GM18505 (cell line): ENCODE data around the gene WDPCP.
"Not testable (repeated sequence)": the region's sequence is repeated elsewhere in the genome, so short reads cannot be mapped to it uniquely, and the experiment has no call there.

ENCODE experiments used
- ATAC-seq: cut with Tn5 transposase; IDR thresholded peaks from one replicate; pipeline ENCODE4 v1.9.1; 2021; ENCODE audit not compliant: unreplicated experiment
- POLR2A ChIP-seq: IDR thresholded peaks from 4 replicates; pipeline ENCODE4 v1.6.1; 2011; ENCODE audit warnings: borderline replicate concordance; ENCODE audit not compliant: insufficient read depth, insufficient read length; ENCODE audit errors: extremely low read depth

The WDPCP gene

GRCh38 chr2:63425606-63426005, 162.7 kb downstream of the WDPCP start:
- no peak for ATAC-seq
- no peak for TF ChIP-seq POLR2A

- no peak for ATAC-seq
- no peak for TF ChIP-seq POLR2A
Observed at GRCh38 chr2:63425079-63425416, 163.2 kb downstream of the WDPCP start.

GRCh38 chr2:63424329-63425078, 163.8 kb downstream of the WDPCP start:
- no peak for ATAC-seq
- TF ChIP-seq POLR2A, result no peak

GRCh38 chr2:63422556-63422955, 165.7 kb downstream of the WDPCP start:
- TF ChIP-seq POLR2A, result no peak
- no peak for ATAC-seq

- ATAC-seq, result no peak
- no peak for TF ChIP-seq POLR2A
Observed at GRCh38 chr2:63408530-63408929, 179.7 kb downstream of the WDPCP start.

GRCh38 chr2:63406641-63407040, 181.6 kb downstream of the WDPCP start:
- no peak for TF ChIP-seq POLR2A
- ATAC-seq, result no peak

- no peak for ATAC-seq
Observed at GRCh38 chr2:63403820-63404219, 184.5 kb downstream of the WDPCP start.

GRCh38 chr2:63402889-63403288, 185.4 kb downstream of the WDPCP start:
- not testable (repeated sequence) for ATAC-seq

More at GRCh38 chr2:63403820-63404219, 184.5 kb downstream of the WDPCP start:
- TF ChIP-seq POLR2A, result no peak

- ATAC-seq, result no peak
Observed at GRCh38 chr2:63399156-63399555, 189.1 kb downstream of the WDPCP start.

GRCh38 chr2:63379451-63379850, 208.8 kb downstream of the WDPCP start:
- TF ChIP-seq POLR2A, result no peak
- ATAC-seq, result no peak

More at GRCh38 chr2:63399156-63399555, 189.1 kb downstream of the WDPCP start:
- TF ChIP-seq POLR2A, result no peak

- ATAC-seq, result no peak
- TF ChIP-seq POLR2A, result no peak
Observed at GRCh38 chr2:63378589-63378988, 209.7 kb downstream of the WDPCP start.

- ATAC-seq, result no peak
- no peak for TF ChIP-seq POLR2A
Observed at GRCh38 chr2:63374341-63374740, 213.9 kb downstream of the WDPCP start.

GRCh38 chr2:63372549-63372948, 215.7 kb downstream of the WDPCP start:
- no peak for TF ChIP-seq POLR2A
- no peak for ATAC-seq

- ATAC-seq, result no peak
- TF ChIP-seq POLR2A, result no peak
Observed at GRCh38 chr2:63369146-63369545, 219.1 kb downstream of the WDPCP start.

- TF ChIP-seq POLR2A, result no peak
- ATAC-seq, result no peak
Observed at GRCh38 chr2:63364866-63365265, 223.4 kb downstream of the WDPCP start.

- ATAC-seq, result not testable (repeated sequence)
Observed at GRCh38 chr2:63357722-63358121, 230.6 kb downstream of the WDPCP start.
